Occipital lobe (tissue), 2 donors: ENCODE measurements around the gene GALNT14. TPM values are rescaled to one million over a fixed set of nuclear protein-coding genes. Genes with fewer than 3 reads are reported as not detected.

Source experiments
- DNase-seq: peaks from one replicate; lab custom pipeline; 2025; lab: John Stamatoyannopoulos, UW
- total RNA-seq: library from RNA; depleted of rRNA; stranded (reverse); fragments of >200 nt; gene quantifications from one replicate; pipeline ENCODE4 v1.2.3, GENCODE V29; 2014

The GALNT14 gene
- total RNA-seq, 1 donor from 2014 or later = 4.7 TPM

GRCh38 chr2:31058096-31059035 is 79.9 kb downstream of the GALNT14 start:
- DNase-seq = no peak

- no peak for DNase-seq
Observed at GRCh38 chr2:31057691-31058090, 80.5 kb downstream of the GALNT14 start.

- no peak for DNase-seq
Observed at GRCh38 chr2:31055938-31056337, 82.3 kb downstream of the GALNT14 start.

- DNase-seq = no peak
Observed at GRCh38 chr2:31054842-31055388, 83.3 kb downstream of the GALNT14 start.

- DNase-seq = no peak
Observed at GRCh38 chr2:31053929-31054782, 84.1 kb downstream of the GALNT14 start.

GRCh38 chr2:31052284-31052683 is 86.0 kb downstream of the GALNT14 start:
- no peak for DNase-seq

DNA sequence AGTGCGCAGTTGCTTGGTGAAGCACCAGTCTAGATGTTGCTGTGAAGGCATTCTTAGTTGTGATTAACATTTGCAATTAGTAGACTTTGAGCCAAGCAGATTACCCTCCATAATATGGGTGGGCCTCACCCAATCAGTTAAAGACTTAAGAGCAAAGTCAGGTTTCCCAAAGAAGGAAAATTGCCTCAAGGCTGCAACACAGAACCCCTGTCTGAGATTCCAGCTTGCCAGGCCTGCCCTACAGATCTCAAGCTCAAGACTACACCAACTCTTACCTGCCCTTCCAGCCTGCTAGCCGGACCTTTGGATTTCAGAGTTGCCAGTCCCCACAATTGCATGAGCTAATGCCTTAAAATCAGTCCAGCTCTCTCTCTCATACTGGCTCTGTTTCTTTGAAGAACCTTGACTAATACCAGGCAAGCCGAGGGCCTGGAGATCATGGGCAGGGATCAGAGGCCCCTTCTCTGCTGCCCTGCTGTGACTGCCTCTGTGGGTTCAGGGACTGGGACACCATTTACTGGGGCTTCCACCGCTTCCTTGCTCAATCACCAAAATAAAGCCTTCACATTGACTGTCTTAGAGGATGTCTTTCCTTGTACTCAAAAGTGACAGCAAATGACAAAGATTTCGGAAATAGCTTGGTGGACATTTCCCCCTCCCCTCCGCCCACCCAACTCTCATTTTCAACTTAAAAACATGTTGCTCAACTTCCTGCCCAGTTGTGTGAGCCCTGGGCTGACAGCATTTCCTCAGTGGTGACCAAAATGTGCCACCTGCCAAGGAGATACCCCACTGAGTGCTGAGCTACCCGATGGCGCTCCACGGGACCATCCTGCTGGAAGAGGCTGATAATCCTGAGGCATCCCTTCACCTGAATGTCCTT is 86.7 kb downstream of the GALNT14 start:
- no peak for DNase-seq

DNA sequence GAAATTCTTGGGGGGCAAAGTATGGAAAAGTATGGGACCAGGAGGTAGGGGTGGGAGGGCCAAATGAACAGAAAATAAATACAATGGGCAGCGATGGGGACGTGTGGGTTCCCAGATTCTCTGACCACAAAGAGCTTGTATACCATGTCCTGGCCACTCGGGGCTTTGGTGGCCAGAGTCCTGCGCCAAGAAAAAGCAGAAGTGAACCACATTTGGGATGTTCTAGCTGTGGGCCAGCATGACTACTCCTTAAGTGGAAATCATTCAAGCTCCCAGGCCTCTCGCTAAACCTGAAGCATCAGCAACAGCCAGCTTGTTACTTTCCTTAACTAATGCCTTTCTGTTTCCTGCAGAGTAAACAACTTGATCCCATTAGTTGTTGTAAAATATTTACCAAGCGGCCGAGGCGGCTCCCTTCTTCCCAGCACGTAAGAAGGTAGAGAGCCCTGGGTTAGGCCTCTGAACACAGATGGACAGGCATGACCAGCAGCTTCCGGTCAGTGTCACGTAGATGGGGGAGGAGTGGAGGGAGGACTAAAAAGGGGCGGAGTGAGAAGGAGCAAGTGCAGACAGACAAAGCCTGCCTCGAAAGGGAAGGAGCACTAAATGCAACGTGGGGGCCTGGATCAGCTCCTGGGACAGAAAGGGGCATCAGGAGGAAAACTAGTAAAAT is 88.2 kb downstream of the GALNT14 start:
- DNase-seq = no peak

- no peak for DNase-seq
Observed at GRCh38 chr2:31049264-31049663, 89.0 kb downstream of the GALNT14 start.

DNA sequence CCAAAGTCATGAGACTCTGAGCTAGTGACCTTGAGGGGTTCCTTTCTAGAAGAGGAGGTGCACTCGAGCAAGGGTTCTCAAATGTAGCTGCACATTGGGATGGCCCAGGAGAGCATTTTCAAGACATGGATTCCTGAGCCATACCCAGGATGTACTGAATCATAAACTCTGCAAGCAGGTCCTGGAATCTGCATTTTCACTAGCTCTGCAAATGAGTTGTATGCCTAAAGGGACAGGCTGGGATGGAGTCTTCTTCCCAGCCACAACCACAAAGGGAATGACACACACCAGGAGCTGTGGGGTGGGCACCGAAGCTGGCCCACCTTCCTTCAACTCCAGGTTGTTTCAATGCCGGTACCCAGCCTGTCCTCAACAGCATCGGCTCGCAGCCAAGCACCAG is 90.6 kb downstream of the GALNT14 start:
- no peak for DNase-seq

GRCh38 chr2:31038385-31038784 is 99.9 kb downstream of the GALNT14 start:
- DNase-seq = no peak

GRCh38 chr2:31037058-31037457 is 101.2 kb downstream of the GALNT14 start:
- no peak for DNase-seq

GRCh38 chr2:31033032-31033431 is 105.2 kb downstream of the GALNT14 start:
- DNase-seq = no peak

- no peak for DNase-seq
Observed at GRCh38 chr2:31032475-31032874, 105.8 kb downstream of the GALNT14 start.

DNA sequence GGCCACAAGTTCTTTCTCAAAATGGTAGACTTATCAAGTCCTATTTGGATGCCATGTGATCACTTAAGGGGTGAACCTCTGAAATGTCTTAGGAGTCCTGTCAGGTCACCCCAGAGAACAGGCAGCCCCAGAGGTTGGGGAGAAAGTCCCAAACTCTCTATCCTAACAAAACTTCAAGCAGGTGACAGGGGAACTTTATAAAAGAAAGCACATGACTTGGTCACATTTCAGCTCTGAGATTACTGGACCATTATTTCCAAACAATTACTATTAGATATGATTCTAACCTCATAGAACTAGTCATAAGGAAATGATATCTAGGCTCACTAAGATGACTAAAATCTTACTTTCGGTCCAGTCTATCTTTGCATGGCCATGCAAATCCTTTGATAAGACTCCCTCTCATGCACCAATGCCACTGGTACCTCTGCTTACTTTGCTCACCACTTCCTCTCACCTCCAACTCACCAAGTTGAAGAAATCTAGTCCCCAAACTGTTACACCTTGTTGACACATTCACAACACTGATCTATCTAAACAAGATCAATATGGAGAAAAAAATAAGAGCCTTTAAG is 107.0 kb downstream of the GALNT14 start:
- no peak for DNase-seq

DNA sequence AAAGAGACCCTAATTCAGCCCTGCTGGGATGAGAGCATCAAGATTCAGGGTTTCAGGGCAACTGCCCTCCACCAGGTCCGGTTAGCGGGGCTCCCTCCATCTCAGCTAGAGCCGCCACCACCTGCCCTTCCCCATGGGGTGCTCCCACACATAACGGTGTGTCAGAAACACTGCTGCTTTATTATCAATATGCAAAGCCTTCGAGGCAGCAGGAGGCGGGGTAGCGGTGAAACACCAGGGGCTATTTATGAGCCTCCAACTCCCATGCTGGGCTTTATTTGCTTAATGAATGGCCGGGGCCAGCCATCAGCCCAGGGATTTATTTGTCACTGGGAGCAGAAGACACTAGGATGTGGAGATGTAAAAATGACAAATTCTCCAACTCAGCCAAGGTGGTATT is 109.8 kb downstream of the GALNT14 start:
- no peak for DNase-seq

GRCh38 chr2:31027549-31027948 is 110.7 kb downstream of the GALNT14 start:
- no peak for DNase-seq

DNA sequence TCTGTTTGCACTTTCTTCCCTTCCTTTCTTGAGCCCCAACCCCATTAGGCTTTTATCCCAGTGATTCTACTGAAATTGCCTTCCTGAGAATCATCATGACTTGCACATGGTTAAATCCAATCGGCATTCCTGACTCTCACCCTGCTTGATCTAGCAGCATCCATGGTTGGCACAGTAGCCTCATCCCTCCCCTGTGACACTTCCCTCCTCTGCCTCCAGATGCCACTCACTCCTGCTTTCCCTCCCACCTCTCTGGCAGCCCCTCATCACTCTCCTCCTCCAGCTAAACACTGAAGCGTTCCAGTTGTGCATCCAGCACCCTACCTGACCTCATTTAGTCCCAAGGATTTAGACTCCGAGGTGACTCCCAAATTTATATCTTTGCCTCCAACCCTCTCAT is 114.7 kb downstream of the GALNT14 start:
- no peak for DNase-seq

- no peak for DNase-seq
Observed at GRCh38 chr2:31020713-31021112, 117.5 kb downstream of the GALNT14 start.

DNA sequence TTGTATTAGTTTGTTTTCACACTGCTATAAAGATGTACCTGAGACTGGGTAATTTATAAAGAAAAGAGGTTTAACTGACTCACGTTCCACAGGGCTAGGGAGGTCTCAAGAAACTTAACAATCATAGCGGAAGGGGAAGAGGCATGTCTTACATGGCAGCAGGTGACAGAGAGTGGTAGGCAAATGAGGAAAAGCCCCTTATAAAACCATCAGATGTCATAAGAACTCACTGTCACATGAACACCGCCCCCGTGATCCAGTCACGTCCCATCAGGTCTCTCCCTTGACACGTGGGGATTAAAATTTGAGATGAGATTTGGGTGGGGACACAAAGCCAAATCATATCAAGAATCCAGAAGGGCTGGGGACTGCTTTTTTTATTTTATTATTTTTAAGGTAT is 120.0 kb downstream of the GALNT14 start:
- no peak for DNase-seq
